ENCODE data around the gene TRAPPC10.
"Not testable (repeated sequence)": the region's sequence is repeated elsewhere in the genome, so short reads cannot be mapped to it uniquely, and the experiment has no call there.

DNA sequence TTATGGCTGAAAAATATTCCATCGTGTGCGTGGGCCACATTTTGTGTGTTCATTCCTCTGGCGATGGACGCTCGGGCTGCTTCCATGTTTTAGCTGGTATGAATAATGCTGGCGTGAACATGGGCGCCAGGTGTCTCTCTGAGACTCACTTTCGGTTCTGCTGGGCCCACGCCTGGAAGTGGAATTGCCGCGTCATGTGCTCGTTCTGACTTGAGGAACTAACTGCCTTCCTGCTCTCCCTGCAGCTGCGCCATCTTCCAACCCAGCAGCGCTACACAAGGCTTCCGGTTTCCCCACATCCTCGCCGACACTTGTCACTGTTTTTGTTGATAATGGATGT is 141.8 kb downstream of the TRAPPC10 start:
- TF ChIP-seq, protein P1, sequence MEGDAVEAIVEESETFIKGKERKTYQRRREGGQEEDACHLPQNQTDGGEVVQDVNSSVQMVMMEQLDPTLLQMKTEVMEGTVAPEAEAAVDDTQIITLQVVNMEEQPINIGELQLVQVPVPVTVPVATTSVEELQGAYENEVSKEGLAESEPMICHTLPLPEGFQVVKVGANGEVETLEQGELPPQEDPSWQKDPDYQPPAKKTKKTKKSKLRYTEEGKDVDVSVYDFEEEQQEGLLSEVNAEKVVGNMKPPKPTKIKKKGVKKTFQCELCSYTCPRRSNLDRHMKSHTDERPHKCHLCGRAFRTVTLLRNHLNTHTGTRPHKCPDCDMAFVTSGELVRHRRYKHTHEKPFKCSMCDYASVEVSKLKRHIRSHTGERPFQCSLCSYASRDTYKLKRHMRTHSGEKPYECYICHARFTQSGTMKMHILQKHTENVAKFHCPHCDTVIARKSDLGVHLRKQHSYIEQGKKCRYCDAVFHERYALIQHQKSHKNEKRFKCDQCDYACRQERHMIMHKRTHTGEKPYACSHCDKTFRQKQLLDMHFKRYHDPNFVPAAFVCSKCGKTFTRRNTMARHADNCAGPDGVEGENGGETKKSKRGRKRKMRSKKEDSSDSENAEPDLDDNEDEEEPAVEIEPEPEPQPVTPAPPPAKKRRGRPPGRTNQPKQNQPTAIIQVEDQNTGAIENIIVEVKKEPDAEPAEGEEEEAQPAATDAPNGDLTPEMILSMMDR (IDR thresholded peaks at IDR 0.05; ENCODE audit: low read depth, low read length, poor library complexity, severe bottlenecking), result not testable (repeated sequence)
- TF ChIP-seq EZH2phosphoT487 (IDR thresholded peaks at IDR 0.05; ENCODE audit: borderline replicate concordance, low read length), result not testable (repeated sequence)
